Hippocampal formation (tissue), 2 donors: ENCODE data around the gene PPP1R18.
"Not testable (repeated sequence)": the region's sequence is repeated elsewhere in the genome, so short reads cannot be mapped to it uniquely, and the experiment has no call there.

Experiments used
- DNase-seq, 2 donors: peaks; one replicate each; lab custom pipeline; 2025; lab: John Stamatoyannopoulos, UW

The PPP1R18 gene, protein sequence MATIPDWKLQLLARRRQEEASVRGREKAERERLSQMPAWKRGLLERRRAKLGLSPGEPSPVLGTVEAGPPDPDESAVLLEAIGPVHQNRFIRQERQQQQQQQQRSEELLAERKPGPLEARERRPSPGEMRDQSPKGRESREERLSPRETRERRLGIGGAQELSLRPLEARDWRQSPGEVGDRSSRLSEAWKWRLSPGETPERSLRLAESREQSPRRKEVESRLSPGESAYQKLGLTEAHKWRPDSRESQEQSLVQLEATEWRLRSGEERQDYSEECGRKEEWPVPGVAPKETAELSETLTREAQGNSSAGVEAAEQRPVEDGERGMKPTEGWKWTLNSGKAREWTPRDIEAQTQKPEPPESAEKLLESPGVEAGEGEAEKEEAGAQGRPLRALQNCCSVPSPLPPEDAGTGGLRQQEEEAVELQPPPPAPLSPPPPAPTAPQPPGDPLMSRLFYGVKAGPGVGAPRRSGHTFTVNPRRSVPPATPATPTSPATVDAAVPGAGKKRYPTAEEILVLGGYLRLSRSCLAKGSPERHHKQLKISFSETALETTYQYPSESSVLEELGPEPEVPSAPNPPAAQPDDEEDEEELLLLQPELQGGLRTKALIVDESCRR

DNA sequence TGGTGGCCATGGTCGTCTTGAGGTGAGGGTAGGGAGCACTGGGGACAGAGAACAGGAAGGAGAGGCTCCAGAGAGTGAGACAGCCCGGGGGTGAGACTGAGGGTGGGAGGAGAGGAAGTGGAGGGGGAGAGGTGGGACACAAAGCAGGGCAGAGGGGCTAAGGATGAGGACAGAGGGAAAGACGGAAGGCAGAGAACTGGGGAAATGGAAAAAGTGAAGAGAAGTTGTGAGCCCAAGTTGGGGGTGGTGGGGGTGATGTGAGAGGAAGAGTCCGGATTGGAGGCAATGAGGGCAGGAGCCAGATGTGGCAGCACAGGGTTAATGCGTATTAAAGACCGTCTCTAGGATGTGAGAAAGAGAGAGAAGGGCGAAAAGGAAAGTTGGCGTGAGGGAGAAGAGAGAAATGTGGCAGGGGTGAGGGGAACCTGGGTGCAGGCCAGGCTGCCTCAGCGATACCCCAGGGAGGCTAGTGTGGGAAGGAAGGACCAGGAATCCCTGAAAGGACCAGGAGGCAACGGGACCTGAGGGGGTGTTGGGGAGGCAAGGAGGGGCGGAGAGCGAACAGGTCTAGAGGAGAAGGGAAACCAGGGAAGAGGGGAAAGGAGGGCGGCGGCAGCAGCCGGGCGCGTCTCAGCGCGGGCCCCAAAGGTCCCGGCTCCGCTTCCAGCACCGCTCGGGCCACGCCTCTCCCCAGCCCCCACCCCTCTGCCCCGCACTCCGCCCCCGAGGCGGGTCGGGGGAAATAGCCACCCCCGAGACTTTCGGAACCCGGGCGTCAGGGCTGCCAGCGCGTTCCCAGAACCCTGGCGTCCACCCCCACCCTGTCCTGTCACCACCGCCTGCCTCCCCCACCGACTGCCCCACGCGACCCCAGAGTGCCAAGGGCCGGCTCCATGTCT is at the start of gene PPP1R18:
Gene PPP1R18, minus strand, starts transcription at position 637 of the 899 bp plus-strand sequence. Its CDS starts 627 bp downstream, at position 10.
- peak in 1 of 2 donors; percentile 47 for DNase-seq

DNA sequence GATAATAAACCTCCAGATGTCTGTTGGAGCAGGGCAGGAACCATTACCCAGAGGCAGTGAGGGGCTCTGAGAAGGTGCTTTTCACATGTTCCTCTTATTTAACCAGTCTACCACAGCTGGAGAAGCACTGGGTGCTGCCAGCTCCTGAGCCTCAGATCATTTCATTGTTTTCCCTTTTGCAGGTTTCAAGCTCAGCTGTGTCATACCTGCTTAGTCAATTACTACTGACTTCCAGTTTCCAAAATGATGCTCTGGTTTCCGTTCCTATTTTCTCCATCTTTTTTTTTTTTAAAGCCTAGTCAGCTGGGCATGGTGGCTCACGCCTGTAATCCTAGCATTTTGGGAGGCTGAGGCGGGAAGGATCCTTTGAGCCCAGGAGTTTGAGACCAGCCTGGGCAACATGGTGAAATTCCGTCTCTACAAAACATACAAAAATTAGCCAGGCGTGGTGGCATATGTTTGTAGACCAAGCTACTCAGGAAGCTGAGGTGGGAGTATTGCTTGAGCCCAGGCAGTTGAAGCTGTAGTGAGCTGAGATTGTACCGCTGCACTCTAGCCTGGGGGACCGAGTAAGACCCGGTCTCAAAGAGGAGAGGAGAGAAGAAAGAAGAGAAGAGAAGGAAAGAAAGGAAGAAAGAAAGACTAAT is 49.3 kb upstream of the PPP1R18 start:
- DNase-seq = no peak

DNA sequence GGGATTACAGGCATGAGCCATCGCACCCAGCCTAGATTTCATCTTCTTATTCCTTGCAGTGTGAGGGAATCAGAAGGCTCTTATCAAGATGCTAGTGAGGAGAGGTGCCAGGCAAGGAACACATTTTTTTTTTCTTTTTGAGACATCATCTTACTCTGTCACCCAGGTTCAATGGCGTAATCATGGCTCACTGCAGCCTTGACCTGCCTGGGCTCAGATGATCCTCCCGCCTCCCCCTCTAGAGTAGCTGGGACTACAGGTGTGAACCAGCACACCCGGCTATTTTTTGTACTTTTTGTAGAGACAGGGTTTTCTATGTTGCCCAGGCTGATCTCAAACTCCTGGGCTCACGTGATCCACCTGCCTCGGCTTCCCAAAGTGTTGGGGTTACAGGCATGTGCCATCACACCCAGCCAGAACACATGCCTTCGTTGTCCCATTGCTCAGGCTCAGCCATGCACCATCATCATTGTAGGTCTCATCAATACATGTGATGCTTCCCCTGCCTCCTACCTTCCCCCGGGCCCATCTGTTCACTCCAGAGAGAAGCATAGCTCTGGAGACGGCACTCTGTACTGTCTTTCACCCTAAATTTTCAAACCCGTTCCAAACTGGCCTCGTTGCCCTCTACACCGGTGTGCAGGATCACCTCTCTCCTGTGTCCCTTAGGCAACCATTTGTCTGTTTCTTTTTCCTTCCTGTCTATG is 45.9 kb upstream of the PPP1R18 start:
- DNase-seq = no peak

DNA sequence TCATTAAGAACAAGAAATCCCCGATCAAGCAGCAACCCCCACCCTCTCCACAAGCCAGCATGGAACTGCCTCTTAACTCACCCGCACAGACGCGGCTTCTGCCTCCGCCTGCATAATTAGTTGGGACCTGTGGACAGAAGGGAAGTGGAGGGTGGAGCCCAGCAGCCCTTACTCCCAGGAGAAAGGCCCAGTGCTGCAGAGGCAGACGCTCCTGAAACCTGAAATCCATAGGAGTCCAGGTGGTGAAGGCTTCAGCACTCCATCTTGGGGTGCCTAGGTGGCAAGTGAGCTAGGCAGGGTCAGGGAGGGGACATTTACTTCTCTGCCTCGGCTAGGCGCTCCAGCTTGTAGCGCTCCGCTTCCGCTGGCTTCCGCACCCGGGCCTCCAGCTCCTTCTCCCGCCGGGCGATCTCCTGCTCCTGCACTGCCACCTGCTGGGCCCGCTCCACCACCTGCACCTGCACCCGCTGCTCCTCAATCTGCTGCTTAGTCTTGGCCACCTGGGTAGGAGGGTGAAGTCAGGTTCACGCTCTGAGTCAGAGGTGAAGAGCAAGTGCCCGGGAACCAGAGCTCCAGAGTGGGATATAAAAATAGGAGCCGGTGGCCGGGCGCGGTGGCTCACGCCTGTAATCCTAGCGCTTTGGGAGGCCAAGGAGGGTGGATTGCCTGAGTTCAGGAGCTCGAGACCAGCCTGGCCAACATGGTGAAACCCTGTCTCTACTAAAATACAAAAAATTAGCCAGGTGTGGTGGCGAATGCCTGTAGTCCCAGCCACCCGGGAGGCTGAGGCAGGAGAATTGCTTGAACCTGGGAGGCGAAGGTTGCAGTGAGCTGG is 44.4 kb upstream of the PPP1R18 start:
- DNase-seq = peak in 1 of 2 donors; percentile 10

DNA sequence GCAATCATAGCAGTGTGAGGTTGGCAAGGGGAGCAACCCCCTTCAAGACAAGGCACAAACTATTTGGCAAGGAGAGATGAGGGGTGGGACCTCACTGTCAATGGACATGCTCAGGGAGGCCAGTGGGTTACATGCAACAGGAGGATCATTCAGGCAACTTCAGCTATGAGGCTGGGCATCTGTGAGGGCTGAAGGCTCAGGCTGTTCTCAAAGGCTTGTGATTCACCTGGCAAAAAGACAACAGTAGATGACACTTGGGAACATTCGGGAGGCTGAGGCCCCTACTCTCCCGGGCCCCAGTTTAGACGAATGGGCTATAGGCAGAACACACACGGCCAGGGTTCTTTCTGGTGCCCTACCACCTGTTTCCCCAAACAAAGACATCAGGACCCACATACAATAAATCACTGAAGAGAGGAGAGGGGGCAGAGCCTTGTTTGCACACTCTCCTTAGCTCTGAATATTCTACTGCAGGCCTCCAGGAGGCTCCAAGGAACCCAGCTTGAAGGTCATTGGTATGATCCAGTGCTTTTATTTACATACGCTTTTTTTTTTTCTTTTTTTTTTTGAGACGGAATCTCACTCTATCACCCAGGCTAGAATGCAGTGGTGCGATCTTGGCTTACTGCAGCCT is 41.6 kb upstream of the PPP1R18 start:
- no peak for DNase-seq

DNA sequence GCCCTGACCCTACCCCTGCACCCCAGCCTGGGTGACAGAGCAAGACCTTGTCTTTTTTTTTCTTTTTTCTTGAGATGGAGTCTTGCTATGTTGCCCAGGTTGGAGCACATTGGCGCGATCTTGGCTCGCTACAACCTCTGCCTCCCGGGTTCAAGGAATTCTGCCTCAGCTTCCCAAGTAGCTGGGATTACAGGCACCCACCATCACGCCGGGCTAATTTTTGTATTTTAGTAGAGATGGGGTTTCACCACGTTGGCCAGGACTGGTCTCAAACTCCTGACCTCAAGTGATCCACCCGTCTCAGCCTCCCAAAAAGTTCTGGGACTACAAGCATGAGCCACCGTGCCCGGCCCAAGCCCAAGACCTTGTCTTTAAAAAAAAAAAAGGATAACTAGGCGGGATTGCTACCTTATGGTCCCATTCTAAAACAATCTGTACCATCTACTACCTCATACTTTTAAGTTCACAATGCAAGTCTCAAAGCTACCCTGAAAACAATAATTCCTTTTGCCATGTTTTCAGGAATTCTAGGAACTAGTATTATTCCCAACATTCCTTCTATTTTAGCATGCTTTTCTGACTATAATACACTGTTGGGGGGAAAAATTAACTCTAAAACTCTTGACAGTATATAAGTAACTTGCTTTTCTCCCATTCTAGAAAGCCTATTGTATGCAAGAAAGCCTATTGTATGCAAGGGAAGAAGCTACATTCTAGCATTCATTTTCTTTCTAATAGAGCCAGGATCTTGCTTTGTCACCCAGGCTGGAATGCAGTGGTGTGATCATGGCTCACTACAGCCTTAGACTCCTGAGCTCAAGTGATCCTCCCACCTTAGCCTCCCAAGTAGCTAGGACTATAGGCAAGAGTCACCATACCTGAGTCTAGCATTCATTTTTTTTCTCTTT is 40.3 kb upstream of the PPP1R18 start:
- no peak for DNase-seq

DNA sequence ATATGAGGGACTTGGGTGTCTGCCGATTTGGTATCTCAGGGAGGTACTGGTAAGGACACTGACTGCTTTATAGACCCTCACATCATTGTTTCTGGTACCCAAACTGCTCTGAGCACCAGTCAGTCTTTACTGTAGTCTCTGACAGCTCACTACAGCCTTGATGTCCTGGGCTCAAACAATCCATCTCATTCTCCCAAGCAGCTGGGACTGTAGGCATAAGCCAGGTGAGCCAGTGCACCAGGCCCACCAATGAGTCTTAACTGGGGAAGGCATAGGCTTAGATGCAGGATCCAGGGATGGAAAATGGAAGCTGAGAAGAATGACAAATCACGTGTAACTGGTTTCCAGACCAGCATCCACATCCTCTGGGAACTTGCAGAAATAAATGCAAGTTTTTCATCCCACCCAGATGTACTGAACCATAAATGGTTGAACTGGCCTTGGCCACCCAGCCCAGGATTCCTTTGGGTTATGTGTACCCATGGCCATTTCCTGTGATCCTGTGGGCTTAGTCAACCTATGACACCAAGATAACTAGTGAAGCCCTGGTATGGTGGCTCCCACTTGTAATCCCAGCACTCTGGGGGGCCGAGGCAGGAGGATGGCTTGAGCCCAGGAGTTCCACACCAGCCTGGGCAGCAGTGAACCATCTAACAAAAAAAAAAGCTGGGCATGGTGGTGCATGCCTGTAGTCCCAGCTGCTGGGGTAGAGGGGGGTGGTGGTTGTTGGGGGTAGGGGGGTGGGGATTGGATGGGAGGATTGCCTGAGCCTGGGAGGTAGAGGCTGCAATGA is 39.5 kb upstream of the PPP1R18 start:
- no peak for DNase-seq

DNA sequence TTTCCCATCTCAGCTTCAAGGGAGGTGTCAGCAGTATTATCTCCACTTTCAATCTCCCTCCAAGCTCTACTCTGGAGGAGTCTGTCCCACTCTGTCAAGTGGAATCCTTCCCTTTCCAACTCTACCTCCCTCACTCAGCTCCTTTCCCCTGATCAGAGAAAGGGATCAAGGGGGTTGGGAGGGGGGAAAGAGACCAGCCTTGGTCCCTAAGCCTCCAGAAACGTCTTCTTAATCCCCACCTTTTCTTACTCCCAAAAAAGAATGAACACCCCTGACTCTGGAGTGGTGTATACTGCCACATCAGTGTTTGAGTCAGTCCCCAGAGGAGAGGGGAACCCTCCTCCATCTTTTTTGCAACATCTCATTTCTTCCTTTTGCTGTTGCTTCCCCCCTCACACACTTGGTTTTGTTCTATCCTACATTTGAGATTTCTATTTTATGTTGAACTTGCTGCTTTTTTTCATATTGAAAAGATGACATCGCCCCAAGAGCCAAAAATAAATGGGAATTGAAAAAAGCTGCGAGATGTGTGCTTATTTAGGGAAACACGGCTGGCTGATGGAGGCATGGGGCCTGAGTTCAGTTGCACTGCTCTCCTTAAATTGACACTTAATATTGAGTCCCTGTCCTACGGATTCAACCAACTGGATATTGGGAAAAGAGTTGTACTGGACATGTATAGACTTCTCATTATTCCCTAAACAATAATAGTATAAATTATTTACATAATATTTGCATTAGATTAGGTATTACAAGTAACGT is 38.6 kb upstream of the PPP1R18 start:
- DNase-seq = no peak

DNA sequence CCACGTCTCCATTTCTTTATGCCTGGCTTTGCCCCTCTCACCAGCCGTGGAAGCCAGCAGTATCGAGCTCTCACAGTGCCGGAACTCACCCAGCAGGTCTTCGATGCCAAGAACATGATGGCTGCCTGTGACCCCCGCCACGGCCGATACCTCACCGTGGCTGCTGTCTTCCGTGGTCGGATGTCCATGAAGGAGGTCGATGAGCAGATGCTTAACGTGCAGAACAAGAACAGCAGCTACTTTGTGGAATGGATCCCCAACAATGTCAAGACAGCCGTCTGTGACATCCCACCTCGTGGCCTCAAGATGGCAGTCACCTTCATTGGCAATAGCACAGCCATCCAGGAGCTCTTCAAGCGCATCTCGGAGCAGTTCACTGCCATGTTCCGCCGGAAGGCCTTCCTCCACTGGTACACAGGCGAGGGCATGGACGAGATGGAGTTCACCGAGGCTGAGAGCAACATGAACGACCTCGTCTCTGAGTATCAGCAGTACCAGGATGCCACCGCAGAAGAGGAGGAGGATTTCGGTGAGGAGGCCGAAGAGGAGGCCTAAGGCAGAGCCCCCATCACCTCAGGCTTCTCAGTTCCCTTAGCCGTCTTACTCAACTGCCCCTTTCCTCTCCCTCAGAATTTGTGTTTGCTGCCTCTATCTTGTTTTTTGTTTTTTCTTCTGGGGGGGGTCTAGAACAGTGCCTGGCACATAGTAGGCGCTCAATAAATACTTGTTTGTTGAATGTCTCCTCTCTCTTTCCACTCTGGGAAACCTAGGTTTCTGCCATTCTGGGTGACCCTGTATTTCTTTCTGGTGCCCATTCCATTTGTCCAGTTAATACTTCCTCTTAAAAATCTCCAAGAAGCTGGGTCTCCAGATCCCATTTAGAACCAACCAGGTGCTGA is 37.6 kb upstream of the PPP1R18 start:
- not testable (repeated sequence) for DNase-seq

DNA sequence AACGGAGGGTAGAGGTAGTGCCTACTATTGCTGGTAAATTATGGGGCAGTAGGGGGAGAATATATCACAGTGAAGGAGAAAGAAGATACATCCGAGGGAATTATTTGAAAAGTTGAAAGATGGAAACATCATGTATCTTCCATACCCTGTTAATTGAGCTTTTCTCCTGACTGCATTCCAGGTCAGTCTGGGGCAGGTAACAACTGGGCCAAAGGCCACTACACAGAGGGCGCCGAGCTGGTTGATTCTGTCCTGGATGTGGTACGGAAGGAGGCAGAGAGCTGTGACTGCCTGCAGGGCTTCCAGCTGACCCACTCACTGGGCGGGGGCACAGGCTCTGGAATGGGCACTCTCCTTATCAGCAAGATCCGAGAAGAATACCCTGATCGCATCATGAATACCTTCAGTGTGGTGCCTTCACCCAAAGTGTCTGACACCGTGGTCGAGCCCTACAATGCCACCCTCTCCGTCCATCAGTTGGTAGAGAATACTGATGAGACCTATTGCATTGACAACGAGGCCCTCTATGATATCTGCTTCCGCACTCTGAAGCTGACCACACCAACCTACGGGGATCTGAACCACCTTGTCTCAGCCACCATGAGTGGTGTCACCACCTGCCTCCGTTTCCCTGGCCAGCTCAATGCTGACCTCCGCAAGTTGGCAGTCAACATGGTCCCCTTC is 36.9 kb upstream of the PPP1R18 start:
- not testable (repeated sequence) for DNase-seq

DNA sequence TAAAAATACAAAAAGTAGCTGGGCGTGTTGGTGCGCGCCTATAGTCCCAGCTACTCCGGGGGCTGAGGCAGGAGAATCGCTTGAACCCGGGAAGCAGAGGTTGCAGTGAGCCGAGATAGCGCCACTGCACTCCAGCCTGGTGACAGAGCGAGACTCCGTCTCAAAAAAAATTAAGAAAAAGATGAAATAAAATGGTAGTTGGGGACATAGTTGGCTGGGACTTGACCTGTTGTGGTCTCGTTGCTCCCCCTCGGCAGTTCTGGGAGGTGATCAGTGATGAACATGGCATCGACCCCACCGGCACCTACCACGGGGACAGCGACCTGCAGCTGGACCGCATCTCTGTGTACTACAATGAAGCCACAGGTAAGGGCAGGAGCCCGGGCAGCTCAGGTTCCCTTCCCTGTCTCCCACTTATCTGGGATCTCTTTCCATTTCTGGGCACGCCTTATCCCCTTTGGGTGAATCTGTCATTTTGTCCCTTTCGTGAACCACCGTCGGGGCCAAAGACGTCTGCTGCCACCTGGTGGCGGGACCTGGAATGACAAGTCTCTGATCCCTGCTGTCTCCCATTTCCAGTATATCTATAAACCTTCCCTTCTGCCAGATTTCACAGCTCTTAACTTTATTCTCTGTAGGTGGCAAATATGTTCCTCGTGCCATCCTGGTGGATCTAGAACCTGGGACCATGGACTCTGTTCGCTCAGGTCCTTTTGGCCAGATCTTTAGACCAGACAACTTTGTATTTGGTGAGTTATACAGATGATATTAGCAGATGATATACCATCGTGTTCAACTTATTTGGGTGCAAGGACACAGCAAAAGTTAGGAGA is 36.1 kb upstream of the PPP1R18 start:
- peak; percentile 57 to 66 for DNase-seq

DNA sequence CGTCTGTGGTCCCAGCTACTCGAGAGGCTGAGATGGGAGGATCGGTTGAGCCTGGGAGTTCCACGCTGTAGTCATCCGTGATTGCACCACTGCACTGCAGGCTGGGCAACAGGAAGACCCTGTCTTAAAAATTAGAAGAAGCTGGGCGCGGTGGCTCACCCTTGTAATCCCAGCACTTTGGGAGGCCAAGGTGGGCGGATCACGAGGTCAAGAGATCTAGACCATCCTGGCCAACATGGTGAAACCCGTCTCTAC is 35.5 kb upstream of the PPP1R18 start:
- not testable (repeated sequence) for DNase-seq

DNA sequence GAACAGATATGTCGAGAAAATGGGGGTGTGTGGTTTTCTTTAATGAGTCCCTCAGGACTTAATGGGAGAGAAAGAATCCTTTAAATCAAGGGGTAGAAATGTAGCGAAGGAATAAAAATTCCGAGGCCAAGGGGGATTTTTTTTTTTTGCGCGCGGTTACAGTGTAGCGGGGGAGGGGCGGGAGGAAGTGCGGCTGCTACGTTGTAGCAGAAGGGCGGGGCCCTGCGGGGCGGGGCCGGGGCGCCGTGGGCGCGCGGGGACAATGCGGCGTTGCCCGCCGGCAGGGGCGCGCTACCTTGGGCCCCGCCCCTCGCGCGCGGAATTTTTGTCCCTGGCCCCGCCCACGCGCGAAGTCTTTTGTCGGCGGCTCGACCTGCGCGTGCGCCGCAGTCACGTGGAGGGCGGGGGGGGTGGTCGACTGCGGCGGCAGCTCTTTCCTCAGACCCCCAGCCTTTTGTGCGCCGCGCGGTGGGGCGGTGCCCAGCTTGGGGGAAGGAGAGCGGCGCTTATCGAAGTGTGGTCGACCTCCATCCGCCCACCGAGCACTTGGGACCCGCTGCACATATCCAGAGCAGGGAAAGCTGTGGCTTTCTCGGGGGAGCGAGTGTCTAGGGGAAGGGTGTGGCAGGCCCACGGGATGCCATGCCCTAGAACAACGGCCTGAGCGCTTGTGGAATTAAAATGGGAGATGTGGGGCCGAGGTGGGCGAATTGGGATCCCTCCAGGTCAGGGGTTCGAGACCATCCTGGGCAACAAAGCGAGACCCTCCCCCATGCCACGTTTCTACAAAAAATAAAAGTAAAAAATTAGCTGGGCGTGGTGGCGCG is 35.0 kb upstream of the PPP1R18 start:
- peak; percentile 82 to 86 for DNase-seq

DNA sequence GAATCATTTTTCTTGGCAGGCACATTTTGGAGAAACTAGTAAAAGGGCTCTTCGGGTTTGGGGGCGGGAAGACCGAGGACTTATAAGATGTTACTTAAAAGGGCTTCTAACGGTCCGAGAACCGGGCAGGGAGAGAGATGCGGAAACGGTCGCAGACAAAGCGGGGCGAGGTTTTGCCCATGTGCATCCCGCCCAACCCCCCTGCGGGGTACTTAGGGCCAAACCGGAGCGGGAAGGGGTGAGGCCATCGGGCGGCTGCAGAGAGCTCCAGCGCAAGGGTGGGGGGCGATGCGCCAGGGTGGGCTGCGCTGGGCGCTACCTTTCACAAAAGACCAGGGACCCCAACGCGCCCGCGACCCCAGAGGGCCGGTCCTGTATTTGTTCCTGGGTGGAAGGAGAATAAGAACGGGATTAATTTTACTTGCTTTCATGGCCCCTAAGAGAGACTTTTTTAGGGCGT is 34.3 kb upstream of the PPP1R18 start:
- no peak for DNase-seq
